SK-N-SH treated with all-trans-retinoic acid at 6 μM for 48 hours (cell line): Measurements from ENCODE around the gene LRRC17.
A peak's percentile ranks its signal among the peaks of the same experiment; 100 is the strongest.

Source experiments
- ATAC-seq: fragments of 200-7000 bp; cut with Tn5 transposase; 3 replicates; pipeline ENCODE4 v1.9.1; 2020; ENCODE audit warnings: mild to moderate bottlenecking, moderate library complexity
- ARNTL ChIP-seq: fragments of 450-650 bp; formaldehyde crosslinking; IDR thresholded peaks from 2 replicates; pipeline ENCODE4 v1.5.0; 2020; ENCODE audit warnings: low read depth, mild to moderate bottlenecking, moderate library complexity, borderline replicate concordance
- BACH2 ChIP-seq: fragments of 250-450 bp; sonication (Bioruptor Pico); IDR thresholded peaks from 2 replicates; pipeline ENCODE4 v1.9.0; 2021; ENCODE audit warnings: mild to moderate bottlenecking, borderline replicate concordance
- CREB5 ChIP-seq: fragments of 250-450 bp; sonication (Bioruptor Pico); IDR thresholded peaks from 2 replicates; pipeline ENCODE4 v1.5.1; 2020; ENCODE audit warnings: low read depth, mild to moderate bottlenecking, moderate library complexity
- CSDC2 ChIP-seq: fragments of 250-450 bp; sonication (Bioruptor Pico); IDR thresholded peaks from 2 replicates; pipeline ENCODE4 v1.5.0; 2020; ENCODE audit warnings: mild to moderate bottlenecking, moderate library complexity
- CSRNP3 ChIP-seq: fragments of 250-450 bp; sonication (Bioruptor Pico); IDR thresholded peaks from 2 replicates; pipeline ENCODE4 v1.5.1; 2021; ENCODE audit warnings: mild to moderate bottlenecking, moderate library complexity
- ESRRG ChIP-seq: fragments of 250-450 bp; sonication (Bioruptor Pico); IDR thresholded peaks from 2 replicates; pipeline ENCODE4 v1.6.1; 2021; ENCODE audit warnings: mild to moderate bottlenecking
- GLIS3 ChIP-seq: fragments of 250-450 bp; sonication (Bioruptor Pico); IDR thresholded peaks from 2 replicates; pipeline ENCODE4 v1.5.0; 2020; ENCODE audit warnings: mild to moderate bottlenecking, moderate library complexity
- ISL1 ChIP-seq: fragments of 250-450 bp; sonication (Bioruptor Pico); IDR thresholded peaks from 2 replicates; pipeline ENCODE4 v2.1.2; 2022; ENCODE audit warnings: mild to moderate bottlenecking, moderate library complexity
- OSR1 ChIP-seq: fragments of 250-450 bp; sonication (Bioruptor Pico); IDR thresholded peaks from 2 replicates; pipeline ENCODE4 v1.8.0; 2022; ENCODE audit warnings: moderate library complexity, mild to moderate bottlenecking, inconsistent platforms
- PATZ1 ChIP-seq: fragments of 250-450 bp; sonication (Bioruptor Pico); IDR thresholded peaks from 2 replicates; pipeline ENCODE4 v1.8.0; 2020; ENCODE audit warnings: mild to moderate bottlenecking, moderate library complexity, borderline replicate concordance
- POU6F1 ChIP-seq: fragments of 250-450 bp; sonication (Bioruptor Pico); IDR thresholded peaks from 2 replicates; pipeline ENCODE4 v1.8.0; 2021; ENCODE audit warnings: low read depth, mild to moderate bottlenecking, moderate library complexity, borderline replicate concordance
- PPARA ChIP-seq: fragments of 250-450 bp; sonication (Bioruptor Pico); IDR thresholded peaks from 2 replicates; pipeline ENCODE4 v1.5.0; 2020; ENCODE audit warnings: mild to moderate bottlenecking, borderline replicate concordance
- RARB ChIP-seq: fragments of 250-450 bp; sonication (Bioruptor Pico); IDR thresholded peaks from 2 replicates; pipeline ENCODE4 v1.8.0; 2021; ENCODE audit warnings: mild to moderate bottlenecking, moderate library complexity
- TOX ChIP-seq: fragments of 250-450 bp; sonication (Bioruptor Pico); IDR thresholded peaks from 2 replicates; pipeline ENCODE4 v1.8.0; 2021; ENCODE audit warnings: mild to moderate bottlenecking, moderate library complexity, borderline replicate concordance
- TSHZ2 ChIP-seq: fragments of 250-450 bp; sonication (Bioruptor Pico); IDR thresholded peaks from 2 replicates; pipeline ENCODE4 v1.5.0; 2020; ENCODE audit warnings: mild to moderate bottlenecking, moderate library complexity
- ZC3H10 ChIP-seq: fragments of 250-450 bp; sonication (Bioruptor Pico); IDR thresholded peaks from 2 replicates; pipeline ENCODE4 v1.5.1; 2021; ENCODE audit warnings: mild to moderate bottlenecking, moderate library complexity
- ZFP3 ChIP-seq: fragments of 250-450 bp; sonication (Bioruptor Pico); IDR thresholded peaks from 2 replicates; pipeline ENCODE4 v1.5.0; 2020; ENCODE audit warnings: mild to moderate bottlenecking, moderate library complexity
- ZFP30 ChIP-seq: fragments of 450-650 bp; formaldehyde crosslinking; IDR thresholded peaks from 2 replicates; pipeline ENCODE4 v1.5.0; 2022; ENCODE audit warnings: mild to moderate bottlenecking, moderate library complexity
- ZNF565 ChIP-seq: fragments of 450-650 bp; formaldehyde crosslinking; conservative IDR thresholded peaks from 2 replicates; pipeline ENCODE4 v1.5.0; 2020; ENCODE audit warnings: low read depth, mild to moderate bottlenecking, moderate library complexity
- ZNF70 ChIP-seq: fragments of 450-650 bp; formaldehyde crosslinking; IDR thresholded peaks from 2 replicates; pipeline ENCODE4 v1.5.0; 2020; ENCODE audit warnings: mild to moderate bottlenecking, moderate library complexity
- ZNF8 ChIP-seq: fragments of 450-650 bp; formaldehyde crosslinking; IDR thresholded peaks from 2 replicates; pipeline ENCODE4 v1.5.0; 2020; ENCODE audit warnings: mild to moderate bottlenecking, moderate library complexity

LRRC17 gene

GRCh38 chr7:102912742-102913141 lies at the start of gene LRRC17:
LRRC17 (plus strand) TSS chr7:102913000; CDS start chr7:102933914, 20,914 bp downstream.
- ATAC-seq, result peak; percentile 85
- TF ChIP-seq ZNF70 (CRISPR knock-in tag), result no peak
- peak; percentile 30; the same call in 1 of the 2 replicates for TF ChIP-seq ISL1 (CRISPR knock-in tag)

- TF ChIP-seq ISL1 (CRISPR knock-in tag), result peak; percentile 84
- no peak for TF ChIP-seq ESRRG (CRISPR knock-in tag)
- ATAC-seq, result no peak
These were observed 47.8 kb upstream of the LRRC17 start for GRCh38 chr7:102864958-102865357.

GRCh38 chr7:102866535-102867215 lies 46.1 kb upstream of the LRRC17 start:
- no peak for ATAC-seq
- TF ChIP-seq BACH2, result no peak
- TF ChIP-seq PPARA, result no peak
- no peak for TF ChIP-seq ZC3H10
- TF ChIP-seq ZNF565 (CRISPR knock-in tag), result no peak
- no peak for TF ChIP-seq CSRNP3 (CRISPR knock-in tag)
- no peak for TF ChIP-seq RARB
- no peak for TF ChIP-seq PATZ1 (CRISPR knock-in tag)
- no peak for TF ChIP-seq CSDC2 (CRISPR knock-in tag)
- TF ChIP-seq ZFP30 (CRISPR knock-in tag), result no peak
- no peak for TF ChIP-seq ARNTL (CRISPR knock-in tag)
- no peak for TF ChIP-seq ZNF8 (CRISPR knock-in tag)
- TF ChIP-seq TOX (CRISPR knock-in tag), result no peak
- TF ChIP-seq POU6F1 (CRISPR knock-in tag), result no peak
- TF ChIP-seq ESRRG (CRISPR knock-in tag), result no peak

- no peak for ATAC-seq
- TF ChIP-seq POU6F1 (CRISPR knock-in tag) (no peak), ISL1 (CRISPR knock-in tag) (no peak), ZFP3 (CRISPR knock-in tag) (no peak), ZNF565 (CRISPR knock-in tag) (no peak), ZNF8 (CRISPR knock-in tag) (no peak), CSDC2 (CRISPR knock-in tag) (no peak), TOX (CRISPR knock-in tag) (no peak), BACH2 (no peak), ZFP30 (CRISPR knock-in tag) (no peak), PPARA (no peak), ZNF70 (CRISPR knock-in tag) (no peak), GLIS3 (CRISPR knock-in tag) (no peak), OSR1 (CRISPR knock-in tag) (no peak)
These were observed 43.6 kb upstream of the LRRC17 start for GRCh38 chr7:102869195-102869594.

GRCh38 chr7:102872460-102872859 lies 40.3 kb upstream of the LRRC17 start:
- ATAC-seq, result peak; percentile 75
- TF ChIP-seq TSHZ2 (CRISPR knock-in tag) (no peak), PATZ1 (CRISPR knock-in tag) (peak; percentile 84; the same call in 1 of the 2 replicates), CREB5 (CRISPR knock-in tag) (peak; percentile 59), ARNTL (CRISPR knock-in tag) (no peak), RARB (no peak), ZC3H10 (peak; percentile 69; the same call in 1 of the 2 replicates), ZFP30 (CRISPR knock-in tag) (no peak)
